IMR-90 (cell line): Measurements from ENCODE around the gene NWD2.

Experiments used
- CEBPB ChIP-seq: IDR thresholded peaks from 2 replicates; pipeline ENCODE4 v1.6.1; 2012; ENCODE audit warnings: low read depth, low read length, improper control_type of control experiment
- CTCF ChIP-seq: conservative IDR thresholded peaks from 2 replicates; pipeline ENCODE4 v1.5.1; 2012; ENCODE audit warnings: mild to moderate bottlenecking, low read depth, low read length, improper control_type of control experiment
- MAZ ChIP-seq: IDR thresholded peaks from 2 replicates; pipeline ENCODE4 v1.6.1; 2012; ENCODE audit warnings: low read depth, mild to moderate bottlenecking, low read length, improper control_type of control experiment, moderate library complexity, borderline replicate concordance

- TF ChIP-seq CTCF (no peak), MAZ (no peak), CEBPB (no peak)
Measured at GRCh38 chr4:37370052-37370451, 125.5 kb downstream of the NWD2 start.
